GM12892 (cell line): ENCODE results near the gene SHISA3.

Source experiments
- POLR2A ChIP-seq: IDR thresholded peaks from 2 replicates; pipeline ENCODE4 v1.6.1; 2011; ENCODE audit warnings: low read depth, low read length, control low read depth
- POLR2AphosphoS5 ChIP-seq: IDR thresholded peaks from 2 replicates; pipeline ENCODE4 v1.6.1; 2011; ENCODE audit warnings: low read depth, low read length, control low read depth
- TAF1 ChIP-seq: IDR thresholded peaks from 2 replicates; pipeline ENCODE4 v1.6.1; 2011; ENCODE audit warnings: low read depth, mild to moderate bottlenecking, control low read depth, low read length, borderline replicate concordance

GRCh38 chr4:42410446-42410845 is 13.2 kb downstream of the SHISA3 start:
- no peak for TF ChIP-seq POLR2A
- no peak for TF ChIP-seq TAF1
- TF ChIP-seq POLR2AphosphoS5, result no peak
